OCI-LY7 (cell line): ENCODE measurements around the gene ACIN1.

ENCODE experiments used
- CTCF ChIP-seq: fragments of 200-600 bp; sonication (generic); conservative IDR thresholded peaks from 2 replicates; pipeline ENCODE4 v1.5.1; 2014; ENCODE audit warnings: mild to moderate bottlenecking, antibody characterized with exemption, low read length, moderate library complexity, mixed read lengths
- EZH2phosphoT487 ChIP-seq: fragments of 200-600 bp; sonication (generic); IDR thresholded peaks from 2 replicates; pipeline ENCODE4 v1.6.1; 2018; ENCODE audit warnings: low read depth, borderline replicate concordance, mild to moderate bottlenecking, mixed run types, antibody characterized with exemption, low read length, moderate library complexity, mixed read lengths

- TF ChIP-seq CTCF (no peak), EZH2phosphoT487 (no peak)
Observed at GRCh38 chr14:23114120-23114458, 19.2 kb upstream of the ACIN1 start.
